HCT116 (cell line): ENCODE data around the gene TCEAL9. TPM values are rescaled to one million over a fixed set of nuclear protein-coding genes. Genes with fewer than 3 reads are reported as not detected.

Experiments
- ATAC-seq: fragments of 200-7000 bp; cut with Tn5 transposase; 2 replicates; pipeline ENCODE4 v1.9.1; 2020; ENCODE audit warnings: mild to moderate bottlenecking, moderate library complexity
- BruUV-seq: library from RNA; stranded (reverse); fragments of 400-500 nt; replicated peaks from 2 replicates; lab custom pipeline; 2021; lab: Mats Ljungman, UMichigan
- CTCF ChIA-PET: fragments of 300-600 bp; sonication (Branson Sonifier 250); formaldehyde crosslinking; loops from one replicate; lab custom pipeline; 2021; ENCODE audit warnings: antibody characterized with exemption; lab: Charles Lee
- POLR2A ChIA-PET: fragments of 300-600, 350-600 bp; sonication (Branson Sonifier 250); formaldehyde crosslinking; loops from one replicate; lab custom pipeline; 2021; ENCODE audit warnings: antibody characterized with exemption; lab: Charles Lee
- RAD21 ChIA-PET, 2 experiments: fragments of 300-600 bp; sonication (Branson Sonifier 250); formaldehyde crosslinking; loops; one replicate each; lab custom pipeline; 2023; ENCODE audit warnings: low total read pairs in 2 of 2; ENCODE audit not compliant: uncharacterized antibody in 2 of 2, unreplicated experiment in 2 of 2, low non-redundant PET in 1 of 2; lab: Charles Lee
- DNase-seq: peaks from one replicate; pipeline ENCODE4 v3.0.0-alpha.2; 2010; ENCODE audit warnings: low read depth, low spot score
- H2AFZ ChIP-seq: fragments of 200-600 bp; shearing (Covaris generic), sonication (generic); 2 replicates; pipeline ENCODE4 v1.6.1; 2017; ENCODE audit warnings: low read depth, mixed run types, mixed read lengths, antibody characterized with exemption, low read length; ENCODE audit not compliant: poor library complexity, severe bottlenecking
- H3K27ac ChIP-seq: 2 replicates; pipeline ENCODE4 v1.5.1; 2012; ENCODE audit warnings: low read depth, low read length
- H3K27me3 ChIP-seq: fragments of 200-600 bp; sonication (generic); 2 replicates; pipeline ENCODE4 v1.6.1; 2016; ENCODE audit warnings: mixed run types, low read length, mixed read lengths; ENCODE audit not compliant: insufficient read depth
- H3K36me3 ChIP-seq, 2 experiments: fragments of 200-500 bp in 1 of 2; fragments of 200-600 bp in 1 of 2; sonication (Bioruptor generic) in 1 of 2; sonication (generic) in 1 of 2; 2 replicates each; pipeline versions ENCODE4 v1.5.1 to v1.6.1; 2014 to 2016; ENCODE audit warnings: low read length in 2 of 2, inconsistent platforms in 1 of 2, mixed read lengths in 1 of 2, mixed run types in 1 of 2; ENCODE audit not compliant: insufficient read depth in 2 of 2, control insufficient read depth in 1 of 2
- H3K4me1 ChIP-seq, 2 experiments: fragments of 200-600 bp in 1 of 2; sonication (generic) in 1 of 2; 2 replicates each; pipeline versions ENCODE4 v1.5.1 to v1.6.1; 2012 to 2017; ENCODE audit warnings: low read length in 2 of 2, inconsistent platforms in 1 of 2, mild to moderate bottlenecking in 1 of 2, mixed read lengths in 1 of 2, mixed run types in 1 of 2, moderate library complexity in 1 of 2; ENCODE audit not compliant: insufficient read depth in 2 of 2, control insufficient read depth in 1 of 2
- H3K4me2 ChIP-seq: fragments of 200-600 bp; sonication (generic); 2 replicates; pipeline ENCODE4 v1.6.1; 2017; ENCODE audit warnings: mixed run types, low read length, mixed read lengths
- H3K4me3 ChIP-seq, 2 experiments: fragments of 200-600 bp in 1 of 2; sonication (generic) in 1 of 2; replicated peaks in 1 of 2; 2 replicates each; pipeline ENCODE4 v1.5.1; 2011 to 2016; ENCODE audit warnings: low read length in 2 of 2, control low read depth in 1 of 2, low read depth in 1 of 2, mild to moderate bottlenecking in 1 of 2, mixed read lengths in 1 of 2, mixed run types in 1 of 2
- H3K79me2 ChIP-seq: fragments of 200-600 bp; sonication (generic); 2 replicates; pipeline ENCODE4 v1.6.1; 2017; ENCODE audit warnings: mild to moderate bottlenecking, mixed run types, low read length, moderate library complexity, mixed read lengths; ENCODE audit not compliant: insufficient read depth
- H3K9ac ChIP-seq: fragments of 200-600 bp; sonication (generic); 2 replicates; pipeline ENCODE4 v1.6.1; 2016; ENCODE audit warnings: low read length, mixed read lengths
- H3K9me2 ChIP-seq: fragments of 200-600 bp; sonication (generic), shearing (Covaris generic); 2 replicates; pipeline ENCODE4 v1.6.1; 2017; ENCODE audit warnings: mixed run types, mild to moderate bottlenecking, moderate library complexity; ENCODE audit not compliant: insufficient read depth
- H3K9me3 ChIP-seq, 2 experiments: fragments of 200-500 bp in 1 of 2; fragments of 200-600 bp in 1 of 2; sonication (Bioruptor generic) in 1 of 2; sonication (generic) in 1 of 2; 2 replicates each; pipeline ENCODE4 v1.6.1; 2014 to 2017; ENCODE audit warnings: low read length in 2 of 2, mixed read lengths in 2 of 2, inconsistent platforms in 1 of 2, low read depth in 1 of 2, mild to moderate bottlenecking in 1 of 2, mixed run types in 1 of 2, moderate library complexity in 1 of 2; ENCODE audit not compliant: control insufficient read depth in 1 of 2, insufficient read depth in 1 of 2
- H4K20me1 ChIP-seq: fragments of 200-600 bp; sonication (generic), shearing (Covaris generic); 2 replicates; pipeline ENCODE4 v1.6.1; 2017; ENCODE audit warnings: mixed run types, mild to moderate bottlenecking, moderate library complexity; ENCODE audit not compliant: insufficient read depth
- CEBPB ChIP-seq: IDR thresholded peaks from 2 replicates; pipeline ENCODE4 v1.6.1; 2012; ENCODE audit warnings: low read depth
- EGR1 ChIP-seq: IDR thresholded peaks from 2 replicates; pipeline ENCODE4 v1.6.1; 2012; ENCODE audit warnings: low read depth
- EZH2phosphoT487 ChIP-seq: fragments of 200-600 bp; IDR thresholded peaks from 2 replicates; pipeline ENCODE4 v1.6.1; 2018; ENCODE audit warnings: antibody characterized with exemption, borderline replicate concordance
- POLR2AphosphoS5 ChIP-seq: IDR thresholded peaks from 2 replicates; pipeline ENCODE4 v1.6.1; 2011; ENCODE audit warnings: mild to moderate bottlenecking, low read depth, low read length, moderate library complexity
- SP1 ChIP-seq: IDR thresholded peaks from 2 replicates; pipeline ENCODE4 v1.6.1; 2012; ENCODE audit warnings: low read depth
- TCF7L2 ChIP-seq: IDR thresholded peaks from 2 replicates; pipeline ENCODE4 v1.7.0; 2011; ENCODE audit warnings: borderline replicate concordance, inconsistent platforms; ENCODE audit not compliant: insufficient read depth, insufficient read length; ENCODE audit errors: extremely low read depth
- intact Hi-C: fragments of 100-400 bp; cut with micrococcal nuclease; formaldehyde crosslinking; loops from 2 replicates; pipeline ENCODE4 v1.10.0; 2022
- total RNA-seq: library from RNA; stranded (reverse); gene quantifications from one replicate; pipeline ENCODE4 v1.2.1, GENCODE V29; 2021; ENCODE audit not compliant: unreplicated experiment
- TF ChIP-seq, protein P1 (sequence below): IDR thresholded peaks from 2 replicates; pipeline ENCODE4 v1.6.1; 2012; ENCODE audit warnings: low read depth
- TF ChIP-seq, protein P2 (sequence below): IDR thresholded peaks from 2 replicates; pipeline ENCODE4 v1.6.1; 2012
- TF ChIP-seq, protein P3 (sequence below): IDR thresholded peaks from 2 replicates; pipeline ENCODE4 v1.6.1; 2012
- TF ChIP-seq, protein P4 (sequence below), 3 experiments: fragments of 200-600 bp in 1 of 3; sonication (generic) in 1 of 3; IDR thresholded peaks in 2 of 3; conservative IDR thresholded peaks in 1 of 3; 2 replicates each; pipeline ENCODE4 v1.5.1; 2012 to 2017; ENCODE audit warnings: low read depth in 2 of 3, low read length in 2 of 3, antibody characterized with exemption in 1 of 3, borderline replicate concordance in 1 of 3, control low read depth in 1 of 3, mild to moderate bottlenecking in 1 of 3, mixed read lengths in 1 of 3, mixed run types in 1 of 3, moderate library complexity in 1 of 3; ENCODE audit not compliant: insufficient read depth in 1 of 3

Gene TCEAL9
- total RNA-seq, 1 experiment from 2014 or later: 28.8 TPM

GRCh38 chrX:103382877-103383276 is 26.6 kb downstream of the TCEAL9 start:
- H4K20me1 ChIP-seq: no peaks in the 10 kb centered on the region
- no TSS peak for BruUV-seq
- no peaks in the 10 kb centered on the region for H3K9me2 ChIP-seq
- no peak overlapping the region for H3K4me3 ChIP-seq
- H3K79me2 ChIP-seq: no peaks in the 10 kb centered on the region
- intact Hi-C loops: no loop called here
- ATAC-seq: no peak
- H3K9me3 ChIP-seq: no peaks in the 10 kb centered on the region
- TF ChIP-seq EZH2phosphoT487: no peak
- TF ChIP-seq, protein P1, sequence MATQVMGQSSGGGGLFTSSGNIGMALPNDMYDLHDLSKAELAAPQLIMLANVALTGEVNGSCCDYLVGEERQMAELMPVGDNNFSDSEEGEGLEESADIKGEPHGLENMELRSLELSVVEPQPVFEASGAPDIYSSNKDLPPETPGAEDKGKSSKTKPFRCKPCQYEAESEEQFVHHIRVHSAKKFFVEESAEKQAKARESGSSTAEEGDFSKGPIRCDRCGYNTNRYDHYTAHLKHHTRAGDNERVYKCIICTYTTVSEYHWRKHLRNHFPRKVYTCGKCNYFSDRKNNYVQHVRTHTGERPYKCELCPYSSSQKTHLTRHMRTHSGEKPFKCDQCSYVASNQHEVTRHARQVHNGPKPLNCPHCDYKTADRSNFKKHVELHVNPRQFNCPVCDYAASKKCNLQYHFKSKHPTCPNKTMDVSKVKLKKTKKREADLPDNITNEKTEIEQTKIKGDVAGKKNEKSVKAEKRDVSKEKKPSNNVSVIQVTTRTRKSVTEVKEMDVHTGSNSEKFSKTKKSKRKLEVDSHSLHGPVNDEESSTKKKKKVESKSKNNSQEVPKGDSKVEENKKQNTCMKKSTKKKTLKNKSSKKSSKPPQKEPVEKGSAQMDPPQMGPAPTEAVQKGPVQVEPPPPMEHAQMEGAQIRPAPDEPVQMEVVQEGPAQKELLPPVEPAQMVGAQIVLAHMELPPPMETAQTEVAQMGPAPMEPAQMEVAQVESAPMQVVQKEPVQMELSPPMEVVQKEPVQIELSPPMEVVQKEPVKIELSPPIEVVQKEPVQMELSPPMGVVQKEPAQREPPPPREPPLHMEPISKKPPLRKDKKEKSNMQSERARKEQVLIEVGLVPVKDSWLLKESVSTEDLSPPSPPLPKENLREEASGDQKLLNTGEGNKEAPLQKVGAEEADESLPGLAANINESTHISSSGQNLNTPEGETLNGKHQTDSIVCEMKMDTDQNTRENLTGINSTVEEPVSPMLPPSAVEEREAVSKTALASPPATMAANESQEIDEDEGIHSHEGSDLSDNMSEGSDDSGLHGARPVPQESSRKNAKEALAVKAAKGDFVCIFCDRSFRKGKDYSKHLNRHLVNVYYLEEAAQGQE: no peak
- TF ChIP-seq CEBPB: no peak
- TF ChIP-seq, protein P2, sequence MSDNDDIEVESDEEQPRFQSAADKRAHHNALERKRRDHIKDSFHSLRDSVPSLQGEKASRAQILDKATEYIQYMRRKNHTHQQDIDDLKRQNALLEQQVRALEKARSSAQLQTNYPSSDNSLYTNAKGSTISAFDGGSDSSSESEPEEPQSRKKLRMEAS: no peak
- no peak for TF ChIP-seq TCF7L2
- TF ChIP-seq POLR2AphosphoS5: no peak
- no peak for TF ChIP-seq EGR1
- no peak for TF ChIP-seq SP1
- TF ChIP-seq, protein P3, sequence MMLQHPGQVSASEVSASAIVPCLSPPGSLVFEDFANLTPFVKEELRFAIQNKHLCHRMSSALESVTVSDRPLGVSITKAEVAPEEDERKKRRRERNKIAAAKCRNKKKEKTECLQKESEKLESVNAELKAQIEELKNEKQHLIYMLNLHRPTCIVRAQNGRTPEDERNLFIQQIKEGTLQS: no peak
- TF ChIP-seq, protein P4, sequence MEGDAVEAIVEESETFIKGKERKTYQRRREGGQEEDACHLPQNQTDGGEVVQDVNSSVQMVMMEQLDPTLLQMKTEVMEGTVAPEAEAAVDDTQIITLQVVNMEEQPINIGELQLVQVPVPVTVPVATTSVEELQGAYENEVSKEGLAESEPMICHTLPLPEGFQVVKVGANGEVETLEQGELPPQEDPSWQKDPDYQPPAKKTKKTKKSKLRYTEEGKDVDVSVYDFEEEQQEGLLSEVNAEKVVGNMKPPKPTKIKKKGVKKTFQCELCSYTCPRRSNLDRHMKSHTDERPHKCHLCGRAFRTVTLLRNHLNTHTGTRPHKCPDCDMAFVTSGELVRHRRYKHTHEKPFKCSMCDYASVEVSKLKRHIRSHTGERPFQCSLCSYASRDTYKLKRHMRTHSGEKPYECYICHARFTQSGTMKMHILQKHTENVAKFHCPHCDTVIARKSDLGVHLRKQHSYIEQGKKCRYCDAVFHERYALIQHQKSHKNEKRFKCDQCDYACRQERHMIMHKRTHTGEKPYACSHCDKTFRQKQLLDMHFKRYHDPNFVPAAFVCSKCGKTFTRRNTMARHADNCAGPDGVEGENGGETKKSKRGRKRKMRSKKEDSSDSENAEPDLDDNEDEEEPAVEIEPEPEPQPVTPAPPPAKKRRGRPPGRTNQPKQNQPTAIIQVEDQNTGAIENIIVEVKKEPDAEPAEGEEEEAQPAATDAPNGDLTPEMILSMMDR (IDR thresholded peaks at IDR 0.05 in 2 of 3, conservative IDR thresholded peaks at IDR 0.05 in 1 of 3; ENCODE audit: borderline replicate concordance in 1 of 3, insufficient read depth in 1 of 3, low read depth in 2 of 3, low read length in 2 of 3): no peak
- RAD21 ChIA-PET: no interaction called here
- no peak overlapping the region for H3K4me2 ChIP-seq
- POLR2A ChIA-PET: no interaction called here
- no peak for DNase-seq
- H2AFZ ChIP-seq: no peak overlapping the region
- CTCF ChIA-PET: no interaction called here
- no peaks in the 10 kb centered on the region for H3K4me1 ChIP-seq
- no peak overlapping the region for H3K9ac ChIP-seq
- H3K27me3 ChIP-seq: no peaks in the 10 kb centered on the region
- H3K27ac ChIP-seq: no peak overlapping the region
- H3K36me3 ChIP-seq: no peaks in the 10 kb centered on the region
